Hepatocyte (in vitro differentiated cells): Measurements from ENCODE around the gene CNBP. TPM values are rescaled to one million over a fixed set of nuclear protein-coding genes. Genes with fewer than 3 reads are reported as not detected.
"Not testable (repeated sequence)": the region's sequence is repeated elsewhere in the genome, so short reads cannot be mapped to it uniquely, and the experiment has no call there.

ENCODE experiments used
- DNase-seq: peaks from one replicate; pipeline ENCODE4 v3.0.0-alpha.2; 2016; ENCODE audit warnings: low spot score
- H2AFZ ChIP-seq: fragments of 200-600 bp; sonication (generic); 2 replicates; pipeline ENCODE4 v1.6.0; 2016; ENCODE audit warnings: antibody characterized with exemption, mild to moderate bottlenecking
- H3K27ac ChIP-seq: fragments of 200-600 bp; sonication (generic); 2 replicates; pipeline ENCODE4 v1.5.1; 2016; ENCODE audit warnings: mild to moderate bottlenecking
- H3K27me3 ChIP-seq: fragments of 200-600 bp; sonication (generic); 2 replicates; pipeline ENCODE4 v1.6.1; 2016
- H3K36me3 ChIP-seq: fragments of 200-600 bp; sonication (generic); replicated peaks from 2 replicates; pipeline ENCODE4 v1.5.1; 2016; ENCODE audit warnings: low read depth; ENCODE audit not compliant: insufficient read depth
- H3K4me1 ChIP-seq: fragments of 200-600 bp; sonication (generic); 2 replicates; pipeline ENCODE4 v1.5.1; 2016; ENCODE audit warnings: mild to moderate bottlenecking, moderate library complexity; ENCODE audit not compliant: insufficient read depth
- H3K4me2 ChIP-seq: fragments of 200-600 bp; sonication (generic); 2 replicates; pipeline ENCODE4 v1.6.0; 2016
- H3K4me3 ChIP-seq: fragments of 200-600 bp; sonication (generic); 2 replicates; pipeline ENCODE4 v1.5.1; 2016; ENCODE audit warnings: mild to moderate bottlenecking
- H3K79me2 ChIP-seq: fragments of 200-600 bp; sonication (generic); 2 replicates; pipeline ENCODE4 v1.6.0; 2017; ENCODE audit warnings: mild to moderate bottlenecking
- H3K9me2 ChIP-seq: fragments of 200-600 bp; sonication (generic); replicated peaks from 2 replicates; pipeline ENCODE4 v1.6.0; 2017; ENCODE audit warnings: mild to moderate bottlenecking; ENCODE audit not compliant: insufficient read depth
- H3K9me3 ChIP-seq: fragments of 200-600 bp; sonication (generic); 2 replicates; pipeline ENCODE4 v1.5.1; 2016; ENCODE audit warnings: low read depth, mild to moderate bottlenecking
- H4K20me1 ChIP-seq: fragments of 200-600 bp; sonication (generic); 2 replicates; pipeline ENCODE4 v1.6.0; 2016; ENCODE audit warnings: mild to moderate bottlenecking; ENCODE audit not compliant: insufficient read depth, poor library complexity, severe bottlenecking
- EZH2 ChIP-seq: fragments of 200-600 bp; sonication (generic); IDR thresholded peaks from 2 replicates; pipeline ENCODE4 v1.6.1; 2016; ENCODE audit warnings: antibody characterized with exemption, mild to moderate bottlenecking, borderline replicate concordance
- EZH2phosphoT487 ChIP-seq: fragments of 200-600 bp; sonication (generic); IDR thresholded peaks from one replicate; pipeline ENCODE4 v1.6.1; 2018; ENCODE audit warnings: antibody characterized with exemption, mild to moderate bottlenecking, low read depth, moderate library complexity; ENCODE audit not compliant: unreplicated experiment, severe bottlenecking
- WGBS: methylation state at CpG from one replicate; pipeline ENCODE4 v1.1.6; 2016; ENCODE audit warnings: low lambda C conversion rate; ENCODE audit errors: missing lambda C conversion rate; 5-methylcytosine and 5-hydroxymethylcytosine counted together
- polyA plus RNA-seq: library from polyadenylated mRNA; unstranded; fragments of >200 nt; fragmentation: Nextera tagmentation; extraction: Ambion mirVana; gene quantifications from 2 replicates; pipeline ENCODE4 v1.2.1, GENCODE V29; 2016
- total RNA-seq: library from RNA; depleted of rRNA; stranded (reverse); fragments of >200 nt; gene quantifications from 2 replicates; pipeline ENCODE4 v1.2.3, GENCODE V29; 2014
- TF ChIP-seq, protein P1 (sequence below): fragments of 200-600 bp; sonication (generic); IDR thresholded peaks from 2 replicates; pipeline ENCODE4 v1.5.1; 2016; ENCODE audit warnings: antibody characterized with exemption, mild to moderate bottlenecking; ENCODE audit not compliant: poor library complexity

CNBP gene
- total and polyA plus RNA-seq, 2 experiments from 2014 or later = 289 to 316 TPM

DNA sequence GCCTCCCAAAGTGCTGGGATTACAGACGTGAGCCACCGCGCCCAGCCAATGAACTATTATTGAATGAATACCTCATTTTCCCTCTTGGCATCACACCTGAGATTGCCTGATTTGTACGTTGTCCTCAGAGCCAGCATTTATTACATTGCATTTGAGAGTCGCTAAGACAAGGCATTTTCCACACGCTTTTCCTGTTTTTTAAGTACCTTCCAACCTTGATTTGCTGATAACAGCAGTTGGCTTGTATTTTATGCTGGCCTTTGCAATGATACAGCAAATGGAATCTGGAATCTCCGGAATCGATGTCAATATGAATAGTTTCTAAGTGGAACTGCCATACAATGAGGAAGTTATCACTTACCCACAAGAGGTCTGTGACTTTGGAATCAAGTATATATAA lies 15.7 kb upstream of the CNBP start:
- no peaks in the 10 kb centered on the region for H3K9me3 ChIP-seq
- no peak overlapping the region for H3K4me3 ChIP-seq
- no peaks in the 10 kb centered on the region for H3K4me1 ChIP-seq
- no peaks in the 10 kb centered on the region for H3K36me3 ChIP-seq
- H3K27ac ChIP-seq = no peak overlapping the region
- H2AFZ ChIP-seq = no peak overlapping the region
- no peaks in the 10 kb centered on the region for H3K79me2 ChIP-seq
- no peaks in the 10 kb centered on the region for H4K20me1 ChIP-seq
- no peak overlapping the region for H3K4me2 ChIP-seq
- H3K27me3 ChIP-seq = no peaks in the 10 kb centered on the region
- 95% methylated on average over 8 of the region's 8 CpGs for WGBS
- H3K9me2 ChIP-seq = no peaks in the 10 kb centered on the region
- DNase-seq = no peak
- TF ChIP-seq EZH2phosphoT487 = no peak
- TF ChIP-seq, protein P1, sequence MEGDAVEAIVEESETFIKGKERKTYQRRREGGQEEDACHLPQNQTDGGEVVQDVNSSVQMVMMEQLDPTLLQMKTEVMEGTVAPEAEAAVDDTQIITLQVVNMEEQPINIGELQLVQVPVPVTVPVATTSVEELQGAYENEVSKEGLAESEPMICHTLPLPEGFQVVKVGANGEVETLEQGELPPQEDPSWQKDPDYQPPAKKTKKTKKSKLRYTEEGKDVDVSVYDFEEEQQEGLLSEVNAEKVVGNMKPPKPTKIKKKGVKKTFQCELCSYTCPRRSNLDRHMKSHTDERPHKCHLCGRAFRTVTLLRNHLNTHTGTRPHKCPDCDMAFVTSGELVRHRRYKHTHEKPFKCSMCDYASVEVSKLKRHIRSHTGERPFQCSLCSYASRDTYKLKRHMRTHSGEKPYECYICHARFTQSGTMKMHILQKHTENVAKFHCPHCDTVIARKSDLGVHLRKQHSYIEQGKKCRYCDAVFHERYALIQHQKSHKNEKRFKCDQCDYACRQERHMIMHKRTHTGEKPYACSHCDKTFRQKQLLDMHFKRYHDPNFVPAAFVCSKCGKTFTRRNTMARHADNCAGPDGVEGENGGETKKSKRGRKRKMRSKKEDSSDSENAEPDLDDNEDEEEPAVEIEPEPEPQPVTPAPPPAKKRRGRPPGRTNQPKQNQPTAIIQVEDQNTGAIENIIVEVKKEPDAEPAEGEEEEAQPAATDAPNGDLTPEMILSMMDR = no peak
- no peak for TF ChIP-seq EZH2

DNA sequence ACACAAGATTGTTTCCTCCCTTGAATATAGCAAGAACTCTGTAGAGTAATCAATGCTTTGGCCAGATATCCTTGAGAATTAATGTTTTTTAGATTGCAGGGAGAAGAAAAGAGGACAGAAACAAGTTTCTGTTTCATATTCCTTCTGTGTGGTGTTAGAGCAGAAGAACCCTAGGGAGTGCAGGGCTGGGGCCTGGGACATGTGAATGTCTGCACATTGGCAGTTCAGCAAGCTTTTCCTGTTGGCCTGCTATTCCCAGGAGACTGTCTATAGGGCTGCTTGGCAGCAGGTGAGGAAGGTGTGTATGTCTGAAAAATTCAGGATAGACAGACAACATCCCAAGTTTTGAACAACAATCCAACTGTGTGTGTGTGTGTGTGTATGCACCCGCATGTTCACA lies 13.6 kb upstream of the CNBP start:
- Histone ChIP-seq H3K4me2 (no peak overlapping the region), H3K79me2 (no peaks in the 10 kb centered on the region), H3K27me3 (no peaks in the 10 kb centered on the region), H3K27ac (peak overlapping the region; percentile 70), H3K36me3 (no peaks in the 10 kb centered on the region), H4K20me1 (no peaks in the 10 kb centered on the region), H3K9me2 (no peaks in the 10 kb centered on the region), H2AFZ (no peak overlapping the region), H3K4me1 (no peaks in the 10 kb centered on the region), H3K4me3 (no peak overlapping the region), H3K9me3 (no peaks in the 10 kb centered on the region)
- no peak for TF ChIP-seq EZH2phosphoT487
- no peak for TF ChIP-seq EZH2
- TF ChIP-seq, protein P1 = no peak
- WGBS = 100% methylated on average over 1 of the region's 1 CpG
- DNase-seq = no peak

DNA sequence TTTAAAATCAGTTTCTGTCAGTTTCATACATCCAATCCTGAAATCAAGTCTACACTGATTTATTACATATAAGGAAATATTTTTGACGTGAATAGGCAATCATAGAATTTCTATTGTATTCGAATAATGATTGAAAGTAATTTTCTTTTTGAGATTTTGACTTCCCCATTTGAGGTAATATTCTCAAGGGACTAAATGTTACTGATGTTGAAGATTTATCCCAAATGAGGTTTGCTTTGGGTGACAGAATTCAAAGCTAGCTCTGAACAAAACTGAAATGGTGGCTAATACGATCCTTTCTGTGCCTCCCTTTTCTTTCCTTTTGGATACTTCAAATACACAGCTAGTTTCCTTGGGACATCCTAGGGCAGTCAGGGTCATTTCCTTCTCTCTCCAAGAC lies 12.9 kb upstream of the CNBP start:
- TF ChIP-seq EZH2phosphoT487 = no peak
- TF ChIP-seq, protein P1 = no peak
- no peak for TF ChIP-seq EZH2
- 90% methylated on average over 3 of the region's 3 CpGs for WGBS
- Histone ChIP-seq H3K79me2 (no peaks in the 10 kb centered on the region), H3K27me3 (no peaks in the 10 kb centered on the region), H3K4me1 (no peaks in the 10 kb centered on the region), H3K36me3 (no peaks in the 10 kb centered on the region), H3K9me2 (no peaks in the 10 kb centered on the region), H3K27ac (peak overlapping the region; percentile 70), H3K9me3 (no peaks in the 10 kb centered on the region), H4K20me1 (no peaks in the 10 kb centered on the region), H2AFZ (no peak overlapping the region), H3K4me2 (peak overlapping the region; percentile 40), H3K4me3 (no peak overlapping the region)
- DNase-seq = no peak

DNA sequence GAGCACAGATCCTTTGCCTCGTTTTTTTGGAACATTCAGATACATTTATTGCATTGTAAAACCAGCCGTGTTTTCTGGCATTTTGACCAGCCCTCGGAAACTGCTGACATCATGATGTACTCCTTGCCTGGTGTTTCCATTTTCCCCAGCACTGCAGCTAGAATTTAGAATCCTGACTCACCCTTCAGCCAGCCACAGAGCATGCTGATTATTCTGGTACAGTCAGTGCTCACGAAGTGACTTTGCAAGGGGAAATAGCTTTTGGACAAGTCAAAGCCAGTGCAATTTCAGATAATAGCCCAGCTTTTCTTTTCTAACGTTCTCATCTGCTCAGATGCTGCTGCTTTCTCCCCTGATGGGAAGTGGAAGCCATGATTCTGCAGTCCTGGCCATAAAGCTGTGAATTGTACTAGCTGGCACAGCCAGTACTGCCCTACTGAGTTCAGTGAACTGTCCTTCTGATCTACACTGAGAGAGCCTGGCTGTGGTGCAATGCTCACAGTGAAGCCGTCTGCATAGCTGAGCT lies 12.1 kb upstream of the CNBP start:
- WGBS = 54% methylated on average over 6 of the region's 6 CpGs
- no peaks in the 10 kb centered on the region for H3K27me3 ChIP-seq
- no peaks in the 10 kb centered on the region for H3K4me1 ChIP-seq
- TF ChIP-seq EZH2phosphoT487 = no peak
- TF ChIP-seq, protein P1 = no peak
- TF ChIP-seq EZH2 = no peak
- DNase-seq = peak; percentile 64
- peak overlapping the region; percentile 40 for H3K4me2 ChIP-seq
- no peaks in the 10 kb centered on the region for H3K9me3 ChIP-seq
- no peaks in the 10 kb centered on the region for H3K36me3 ChIP-seq
- H4K20me1 ChIP-seq = no peaks in the 10 kb centered on the region
- H3K4me3 ChIP-seq = no peak overlapping the region
- no peaks in the 10 kb centered on the region for H3K9me2 ChIP-seq
- H2AFZ ChIP-seq = no peak overlapping the region
- no peaks in the 10 kb centered on the region for H3K79me2 ChIP-seq
- peak overlapping the region; percentile 70 for H3K27ac ChIP-seq

DNA sequence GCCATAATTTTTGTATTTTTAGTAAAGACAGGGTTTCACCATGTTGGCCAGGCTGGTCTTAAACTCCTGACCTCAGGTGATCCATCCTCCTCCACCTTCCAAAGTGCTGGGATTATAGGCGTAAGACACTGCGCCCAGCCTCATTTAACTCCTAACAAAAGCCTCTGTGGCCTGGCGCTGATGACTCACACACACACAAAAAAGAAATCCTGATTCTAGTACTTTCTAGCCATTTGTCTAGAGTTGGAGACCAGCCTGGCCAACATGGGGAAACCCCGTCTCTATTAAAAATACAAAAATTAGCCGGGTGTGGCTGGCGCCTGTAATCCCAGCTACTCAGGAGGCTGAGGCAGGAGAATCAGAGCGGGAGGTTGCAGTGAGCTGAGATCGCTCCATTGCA lies 6.1 kb upstream of the CNBP start:
- H4K20me1 ChIP-seq, H3K27me3 ChIP-seq, H3K4me1 ChIP-seq, DNase-seq, H3K9me3 ChIP-seq, H3K4me2 ChIP-seq, H3K36me3 ChIP-seq, H3K27ac ChIP-seq, H3K4me3 ChIP-seq, H3K9me2 ChIP-seq, H2AFZ ChIP-seq: not testable (repeated sequence)
- peaks cover 16% of the 10 kb centered on the region for H3K79me2 ChIP-seq
- 97% methylated on average over 8 of the region's 8 CpGs for WGBS
